HG03442 (cell line): ENCODE results near the gene ZNRD2.
A peak's percentile ranks its signal among the peaks of the same experiment; 100 is the strongest.

ENCODE experiments used
- ATAC-seq: cut with Tn5 transposase; IDR thresholded peaks from one replicate; pipeline ENCODE4 v1.9.1; 2021; ENCODE audit warnings: mild to moderate bottlenecking, moderate library complexity; ENCODE audit not compliant: unreplicated experiment

ZNRD2 gene

DNA sequence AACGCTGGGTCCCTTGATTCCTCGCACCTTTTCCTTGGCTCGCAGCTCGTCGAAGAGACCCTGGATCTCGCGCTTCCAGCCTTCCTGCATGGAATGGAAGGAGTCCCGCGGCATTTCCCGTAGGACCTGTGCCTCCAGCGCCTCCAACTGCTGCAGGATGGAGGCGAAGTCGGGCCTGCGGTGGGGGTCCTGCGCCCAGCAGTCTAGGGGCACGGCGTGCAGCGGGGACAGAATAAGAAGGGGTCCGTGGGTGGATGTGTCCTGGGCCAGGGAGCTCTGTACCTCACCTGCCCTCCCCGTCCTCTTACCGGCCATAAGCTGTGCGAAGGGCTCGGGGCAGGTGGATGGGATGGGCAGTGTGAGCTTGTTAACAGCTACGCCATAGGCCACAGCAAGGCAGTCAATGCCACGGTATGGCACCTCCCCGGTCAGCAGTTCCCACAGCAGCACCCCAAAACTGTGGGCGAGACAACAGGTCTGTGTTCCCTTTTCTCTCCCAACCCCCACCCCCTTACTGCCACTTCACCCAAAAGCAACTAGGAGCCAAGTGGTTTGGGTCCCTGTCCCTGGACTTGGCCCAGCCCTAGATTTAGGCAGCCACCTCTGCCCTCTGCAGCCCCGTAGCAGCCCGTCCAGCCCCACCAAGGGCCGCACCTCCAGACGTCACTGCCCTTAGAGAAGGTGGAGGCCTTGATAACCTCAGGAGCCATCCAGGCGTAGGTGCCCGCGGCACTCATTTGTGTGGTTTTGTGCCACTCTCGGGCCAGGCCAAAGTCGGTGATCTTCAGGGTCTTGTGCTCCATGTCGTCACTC, 37.5 kb downstream of the ZNRD2 start:
- no peak for ATAC-seq

DNA sequence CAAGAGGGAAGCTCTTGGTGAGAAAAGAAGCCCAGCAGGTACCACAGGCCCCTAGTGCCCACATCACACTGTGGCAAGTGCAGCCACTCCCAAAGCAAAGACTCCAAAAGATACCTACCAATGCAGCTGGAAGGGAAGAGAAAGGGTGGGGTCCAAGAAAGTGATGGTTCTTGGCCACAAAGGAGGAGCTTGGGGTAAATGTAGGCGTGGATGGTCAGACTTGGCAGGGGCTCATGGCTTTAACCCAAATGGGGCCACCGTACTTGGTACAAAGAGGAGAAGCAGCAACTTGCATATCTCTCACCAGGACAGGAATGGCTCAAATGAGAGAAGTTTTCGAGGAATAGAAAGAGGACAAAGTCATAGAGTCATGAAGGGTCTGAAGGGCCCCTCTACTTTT, 39.0 kb downstream of the ZNRD2 start:
- ATAC-seq = no peak

DNA sequence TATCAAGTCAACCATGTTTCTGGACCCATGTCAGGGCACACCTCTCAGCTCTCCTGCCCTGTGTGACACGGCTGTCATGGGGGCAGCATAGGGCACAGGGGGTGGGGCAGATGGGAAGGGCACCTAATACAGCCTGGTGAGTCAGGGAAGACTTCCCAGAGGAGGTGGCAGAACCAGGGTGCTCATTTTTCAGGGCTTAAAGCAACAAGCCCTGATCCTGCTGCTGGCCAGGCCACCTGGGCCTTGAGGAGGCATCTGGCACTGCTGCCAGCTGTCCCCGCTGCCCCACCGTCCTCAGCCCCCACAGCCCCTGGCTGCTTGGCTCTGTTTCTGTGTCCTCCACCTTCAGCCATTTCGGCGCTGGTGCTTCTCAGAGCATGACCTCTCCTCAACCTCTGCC, 39.4 kb downstream of the ZNRD2 start:
- ATAC-seq = no peak

DNA sequence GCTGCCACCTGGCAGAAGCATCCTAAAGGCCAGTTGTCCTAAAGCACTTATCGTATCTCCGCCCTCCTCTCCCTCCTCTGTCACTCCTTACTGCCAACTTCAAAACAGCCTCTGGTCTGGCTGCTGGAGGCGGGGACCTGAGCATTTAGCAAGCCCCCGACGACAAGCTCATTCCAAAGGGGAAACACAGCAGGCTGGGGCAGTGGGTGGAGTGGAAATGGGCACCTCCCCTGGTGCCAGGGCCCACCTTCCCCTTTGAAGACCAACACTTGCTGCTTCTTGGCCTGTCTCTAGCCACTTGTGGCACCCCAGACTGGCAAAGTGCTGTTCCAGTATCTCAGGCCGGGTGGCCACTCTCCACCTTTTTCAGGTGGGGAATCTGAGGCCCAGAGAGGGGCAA, 40.1 kb downstream of the ZNRD2 start:
- no peak for ATAC-seq

GRCh38 chr11:65611028-65611757, 40.9 kb downstream of the ZNRD2 start:
- ATAC-seq = no peak

DNA sequence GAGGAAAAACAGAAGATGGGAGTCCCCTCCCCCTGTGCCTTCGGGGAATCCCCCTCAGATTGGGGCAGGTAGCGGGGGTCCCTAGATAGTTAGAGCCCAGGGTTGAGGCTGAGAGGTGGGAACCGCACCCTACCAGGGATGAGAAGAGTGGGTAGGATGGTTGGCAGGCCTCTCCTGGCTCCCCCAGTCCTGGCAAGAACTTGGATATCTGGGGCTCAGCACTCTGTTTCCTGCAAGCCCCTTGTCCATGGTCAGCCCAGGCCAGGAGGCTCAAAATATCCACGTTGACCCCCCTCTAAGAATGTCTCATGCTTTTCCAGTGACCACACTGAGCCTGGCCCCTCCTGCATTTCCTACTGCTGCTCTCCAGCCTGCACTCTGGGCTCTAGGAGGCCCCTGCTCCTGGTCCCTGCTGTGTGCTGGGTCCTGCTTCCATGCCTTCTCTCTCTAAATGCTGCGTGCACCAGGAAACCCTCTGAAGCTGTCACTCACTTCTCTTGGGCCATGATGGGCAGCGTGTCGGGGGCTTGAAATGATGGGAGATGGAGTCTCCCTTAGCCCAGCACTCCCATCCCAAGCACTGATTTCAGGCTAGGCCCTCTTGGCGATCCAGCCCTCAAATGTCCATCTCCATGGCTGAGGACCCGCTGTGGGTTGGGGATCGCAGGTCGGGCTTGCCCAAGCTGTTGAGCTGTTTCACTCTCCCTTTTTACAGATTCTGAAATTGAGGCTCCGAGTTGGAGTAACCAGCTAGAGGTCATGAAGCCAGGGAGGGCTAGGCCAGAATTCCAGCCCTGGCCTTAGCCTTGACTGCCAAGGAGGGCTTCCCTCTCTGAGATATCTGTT, 41.7 kb downstream of the ZNRD2 start:
- ATAC-seq = no peak

DNA sequence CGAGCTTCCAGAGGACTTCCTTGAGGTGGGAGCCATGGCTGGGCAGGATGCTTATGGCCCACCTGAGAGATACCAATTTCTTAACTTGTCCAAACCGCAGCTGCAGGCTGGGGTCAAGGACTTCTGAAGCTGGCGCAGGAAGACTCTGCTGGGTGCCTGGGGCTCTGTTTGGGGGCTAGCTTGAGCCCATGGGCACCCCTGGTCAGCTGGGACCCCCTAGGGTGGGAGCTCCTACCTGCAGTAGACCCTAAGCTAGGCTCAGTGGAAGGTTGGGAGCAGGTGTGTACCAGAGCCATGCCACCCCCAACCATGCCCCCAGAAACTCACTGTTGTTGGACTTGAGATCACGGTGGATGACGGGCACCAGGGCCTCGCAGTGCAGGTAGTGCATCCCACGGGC, 42.4 kb downstream of the ZNRD2 start:
- ATAC-seq = no peak

GRCh38 chr11:65613091-65613928, 43.0 kb downstream of the ZNRD2 start:
- ATAC-seq = no peak

- peak; percentile 75 for ATAC-seq
Observed at GRCh38 chr11:65615229-65615949, 45.1 kb downstream of the ZNRD2 start, which contains the start of gene PCNX3. PCNX3 (plus strand) TSS chr11:65615776; CDS start chr11:65616312, 536 bp downstream.

DNA sequence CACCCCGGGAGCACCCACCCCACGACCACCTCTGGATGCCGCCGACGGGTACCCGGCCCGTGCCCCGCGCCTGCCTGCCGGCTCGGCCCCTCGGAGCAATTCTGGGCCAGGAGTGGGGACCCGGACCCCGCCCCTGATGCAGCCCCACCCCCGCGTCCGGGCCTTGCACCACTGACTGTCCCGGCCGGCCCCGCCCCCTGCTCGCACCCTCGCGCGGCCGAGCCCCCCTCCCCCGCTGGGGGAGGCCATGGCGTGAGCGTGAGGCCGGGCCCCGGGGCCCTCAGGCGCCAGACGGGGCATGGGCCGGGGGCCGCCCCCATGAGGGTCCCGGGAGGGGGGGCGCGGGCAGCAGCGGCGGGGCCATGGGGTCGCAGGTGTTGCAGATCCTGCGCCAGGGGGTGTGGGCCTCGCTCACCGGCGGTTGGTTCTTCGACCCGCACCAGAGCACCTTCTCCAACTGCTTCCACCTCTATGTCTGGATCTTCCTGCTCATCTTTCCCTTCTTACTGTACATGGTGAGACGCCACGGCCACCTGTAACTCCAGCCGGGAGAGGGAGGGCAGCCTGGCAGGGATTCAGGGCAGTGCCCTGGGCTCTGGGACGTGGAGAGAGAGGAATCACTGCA, 45.8 kb downstream of the ZNRD2 start:
- ATAC-seq = peak; percentile 7

DNA sequence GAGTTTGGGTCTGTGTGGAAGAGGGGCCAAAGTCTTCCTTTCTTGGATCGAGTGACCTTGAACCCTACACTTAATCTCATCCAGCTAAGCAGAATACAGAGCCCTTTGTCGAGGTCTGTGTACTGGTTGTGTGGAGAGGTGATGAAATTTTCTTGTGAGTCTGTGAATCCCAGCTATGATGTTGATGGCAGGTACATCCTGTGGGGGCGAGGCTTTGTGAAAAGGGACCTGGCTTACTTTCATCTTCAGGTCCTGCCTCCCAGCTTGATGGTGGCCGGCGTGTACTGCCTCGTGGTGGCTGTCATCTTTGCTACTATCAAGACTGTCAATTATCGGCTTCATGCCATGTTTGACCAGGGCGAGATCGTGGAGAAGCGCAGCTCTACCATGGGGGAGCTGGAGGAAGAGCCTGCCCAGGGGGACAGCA, 46.3 kb downstream of the ZNRD2 start:
- no peak for ATAC-seq

DNA sequence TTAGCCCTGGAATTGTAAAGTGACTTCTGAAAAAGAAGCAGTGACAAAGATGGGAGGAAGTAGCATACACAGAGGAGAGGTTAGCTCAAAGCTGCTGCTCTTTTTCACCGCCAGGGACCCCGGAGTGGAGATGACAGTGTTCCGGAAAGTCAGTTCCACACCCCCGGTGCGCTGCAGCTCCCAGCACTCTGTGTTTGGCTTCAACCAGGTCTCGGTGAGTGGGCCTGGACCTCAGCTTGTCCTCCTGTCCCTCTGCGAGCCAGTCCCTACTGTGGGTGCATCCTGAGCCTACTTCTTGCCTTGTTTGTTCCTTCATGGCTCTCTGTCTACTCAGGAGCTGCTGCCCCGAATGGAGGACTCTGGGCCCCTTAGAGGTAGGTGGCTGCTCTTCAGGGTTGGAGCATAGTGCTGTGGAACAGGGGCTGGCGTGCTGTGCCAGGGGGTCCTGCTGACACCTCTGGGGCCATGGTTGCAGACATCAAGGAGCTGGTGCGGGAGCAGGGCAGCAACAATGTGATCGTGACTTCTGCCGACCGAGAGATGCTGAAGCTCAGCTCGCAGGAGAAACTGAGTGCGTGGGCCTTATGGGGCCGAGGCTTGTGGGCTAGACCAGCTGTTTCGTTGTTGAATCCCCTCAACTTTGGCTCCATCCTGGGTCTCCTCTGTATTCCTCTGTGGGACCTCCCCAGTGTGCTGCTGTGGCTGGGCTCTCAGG, 47.0 kb downstream of the ZNRD2 start:
- ATAC-seq = no peak

GRCh38 chr11:65617990-65618751, 47.9 kb downstream of the ZNRD2 start:
- no peak for ATAC-seq

DNA sequence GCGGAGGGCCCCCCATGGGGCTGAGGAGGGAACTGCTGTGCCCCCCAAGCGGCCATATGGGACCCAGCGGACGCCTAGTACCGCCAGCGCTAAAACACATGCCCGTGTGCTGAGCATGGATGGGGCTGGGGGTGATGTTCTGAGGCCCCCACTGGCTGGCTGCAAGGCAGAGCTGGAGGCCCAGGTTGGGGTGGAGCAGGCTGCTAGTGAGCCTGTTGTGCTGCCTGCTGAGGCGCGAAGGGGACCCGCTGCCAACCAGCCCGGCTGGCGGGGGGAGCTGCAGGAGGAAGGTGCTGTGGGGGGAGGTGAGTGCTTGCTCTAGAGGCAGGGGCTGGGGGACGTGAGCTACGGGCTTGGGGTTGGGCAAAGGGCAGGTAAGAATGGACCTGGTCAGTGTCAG, 48.5 kb downstream of the ZNRD2 start:
- no peak for ATAC-seq

GRCh38 chr11:65619281-65619928, 49.1 kb downstream of the ZNRD2 start:
- ATAC-seq = no peak

DNA sequence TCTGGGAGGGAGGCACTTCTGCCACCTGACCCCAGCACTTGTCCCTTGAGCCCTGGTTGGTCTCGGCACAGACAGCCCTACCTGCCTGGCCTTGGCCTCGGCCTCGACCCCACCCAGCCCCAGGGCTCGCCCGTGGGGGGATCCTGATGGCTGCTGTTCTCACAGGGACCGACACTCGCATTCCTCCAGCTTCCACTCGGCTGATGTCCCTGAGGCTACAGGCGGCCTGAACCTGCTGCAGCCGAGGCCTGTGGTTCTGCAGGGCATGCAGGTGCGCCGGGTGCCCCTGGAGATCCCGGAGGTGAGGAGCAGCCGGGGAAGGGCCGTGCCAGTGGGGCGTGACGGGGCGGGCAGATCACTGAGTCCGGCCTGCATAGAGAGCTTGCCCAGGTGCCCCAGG, 50.4 kb downstream of the ZNRD2 start:
- no peak for ATAC-seq

DNA sequence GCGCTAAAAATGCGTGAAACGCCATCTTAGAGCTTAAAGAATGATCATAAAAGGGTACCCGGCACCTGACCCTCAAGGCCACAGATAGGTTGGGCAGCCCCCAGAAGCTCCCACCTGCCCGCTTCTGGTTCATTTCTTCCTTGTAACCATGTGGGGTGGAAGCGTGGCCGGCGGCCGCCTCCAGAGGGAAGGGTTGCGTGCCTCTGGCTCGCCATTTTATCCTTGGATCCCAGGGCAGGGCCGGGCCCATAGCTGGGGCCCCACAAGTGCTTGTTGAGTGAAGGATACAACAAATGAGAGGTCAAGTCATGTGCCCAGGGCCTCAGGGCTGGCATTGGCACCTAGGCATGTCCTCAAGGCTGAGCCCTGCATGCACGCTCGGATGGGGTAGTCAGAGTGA, 51.2 kb downstream of the ZNRD2 start:
- ATAC-seq = no peak
